ENCODE measurements around the gene MYO3A.

The MYO3A gene, protein sequence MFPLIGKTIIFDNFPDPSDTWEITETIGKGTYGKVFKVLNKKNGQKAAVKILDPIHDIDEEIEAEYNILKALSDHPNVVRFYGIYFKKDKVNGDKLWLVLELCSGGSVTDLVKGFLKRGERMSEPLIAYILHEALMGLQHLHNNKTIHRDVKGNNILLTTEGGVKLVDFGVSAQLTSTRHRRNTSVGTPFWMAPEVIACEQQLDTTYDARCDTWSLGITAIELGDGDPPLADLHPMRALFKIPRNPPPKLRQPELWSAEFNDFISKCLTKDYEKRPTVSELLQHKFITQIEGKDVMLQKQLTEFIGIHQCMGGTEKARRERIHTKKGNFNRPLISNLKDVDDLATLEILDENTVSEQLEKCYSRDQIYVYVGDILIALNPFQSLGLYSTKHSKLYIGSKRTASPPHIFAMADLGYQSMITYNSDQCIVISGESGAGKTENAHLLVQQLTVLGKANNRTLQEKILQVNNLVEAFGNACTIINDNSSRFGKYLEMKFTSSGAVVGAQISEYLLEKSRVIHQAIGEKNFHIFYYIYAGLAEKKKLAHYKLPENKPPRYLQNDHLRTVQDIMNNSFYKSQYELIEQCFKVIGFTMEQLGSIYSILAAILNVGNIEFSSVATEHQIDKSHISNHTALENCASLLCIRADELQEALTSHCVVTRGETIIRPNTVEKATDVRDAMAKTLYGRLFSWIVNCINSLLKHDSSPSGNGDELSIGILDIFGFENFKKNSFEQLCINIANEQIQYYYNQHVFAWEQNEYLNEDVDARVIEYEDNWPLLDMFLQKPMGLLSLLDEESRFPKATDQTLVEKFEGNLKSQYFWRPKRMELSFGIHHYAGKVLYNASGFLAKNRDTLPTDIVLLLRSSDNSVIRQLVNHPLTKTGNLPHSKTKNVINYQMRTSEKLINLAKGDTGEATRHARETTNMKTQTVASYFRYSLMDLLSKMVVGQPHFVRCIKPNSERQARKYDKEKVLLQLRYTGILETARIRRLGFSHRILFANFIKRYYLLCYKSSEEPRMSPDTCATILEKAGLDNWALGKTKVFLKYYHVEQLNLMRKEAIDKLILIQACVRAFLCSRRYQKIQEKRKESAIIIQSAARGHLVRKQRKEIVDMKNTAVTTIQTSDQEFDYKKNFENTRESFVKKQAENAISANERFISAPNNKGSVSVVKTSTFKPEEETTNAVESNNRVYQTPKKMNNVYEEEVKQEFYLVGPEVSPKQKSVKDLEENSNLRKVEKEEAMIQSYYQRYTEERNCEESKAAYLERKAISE (N-terminal part only)

DNA sequence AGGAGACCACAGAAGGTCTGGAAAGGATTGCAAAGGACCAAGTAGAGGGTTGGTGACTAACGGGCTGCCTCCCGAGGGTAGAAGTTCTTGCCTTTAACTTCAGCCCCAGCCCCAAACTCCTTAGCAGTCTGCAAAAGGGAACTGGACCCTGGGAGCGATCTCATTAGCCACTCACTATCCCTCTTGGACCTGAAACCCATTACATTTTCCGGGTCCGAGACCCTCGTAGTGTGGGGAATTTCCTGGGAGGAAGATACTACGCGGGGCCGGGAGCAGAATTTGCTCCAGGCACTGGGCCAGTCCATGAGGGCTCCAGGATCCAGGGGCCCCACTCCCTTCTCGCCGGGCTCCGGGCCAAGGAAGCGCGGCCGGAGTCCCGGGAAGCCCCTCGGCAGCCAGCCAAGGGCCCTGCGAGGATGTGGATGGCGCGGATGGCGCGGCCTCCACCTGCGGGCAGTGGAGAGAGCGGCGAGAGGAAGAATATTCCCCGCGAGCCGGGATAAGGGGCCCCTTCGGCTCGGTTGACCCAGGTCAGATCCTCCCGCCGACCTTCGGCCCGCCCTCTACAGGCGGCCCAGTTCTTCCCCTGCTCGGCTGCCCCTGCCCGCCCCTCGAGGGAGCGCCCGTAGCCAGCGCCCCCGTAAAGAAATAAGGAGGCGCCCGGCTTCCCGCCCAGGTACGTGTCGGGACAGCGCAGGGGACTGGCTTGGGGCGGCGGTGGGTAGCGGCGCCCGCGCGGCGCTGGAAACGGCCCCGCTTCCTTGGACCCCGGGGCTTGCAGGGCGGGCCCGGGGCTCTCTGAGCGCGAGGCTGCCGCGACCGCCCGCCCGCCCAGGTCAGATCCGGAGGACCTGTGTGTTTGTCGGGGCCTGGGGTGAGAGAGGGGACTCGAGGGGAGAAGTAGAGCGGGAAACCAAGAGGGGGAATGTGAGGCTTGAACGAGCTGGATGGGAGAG is at the start of gene MYO3A:
Gene MYO3A, plus strand, starts transcription at position 577 of the 956 bp plus-strand sequence. CDS start 17,882 bp downstream, outside the sequence.
- in situ Hi-C loops (cut with MboI; ENCODE audit: low sequenced_read_pairs), result no loop called here

DNA sequence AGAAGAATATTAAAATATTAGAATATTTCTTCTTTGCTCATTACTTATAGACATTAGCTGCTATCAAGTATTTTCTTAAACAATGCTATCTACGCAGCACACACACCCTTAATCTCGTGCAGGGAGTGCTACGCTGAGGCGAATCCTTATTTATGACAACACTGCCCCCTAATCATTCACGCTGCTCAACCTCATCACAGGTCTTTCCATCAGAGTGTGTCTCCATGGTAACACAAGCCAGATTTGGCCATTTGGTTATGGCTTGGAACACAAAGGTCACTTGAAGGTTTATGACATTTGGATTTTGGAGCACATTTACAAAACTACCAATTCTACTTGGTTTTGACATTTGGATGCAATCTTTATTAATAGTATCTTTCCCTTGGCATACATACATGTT is 45.4 kb upstream of the MYO3A start:
- in situ Hi-C loops (cut with MboI; ENCODE audit: low sequenced_read_pairs), result loop anchor here (25.0 kb wide), 1 partner anchor 674 kb away; no protein-coding TSS in a partner anchor

DNA sequence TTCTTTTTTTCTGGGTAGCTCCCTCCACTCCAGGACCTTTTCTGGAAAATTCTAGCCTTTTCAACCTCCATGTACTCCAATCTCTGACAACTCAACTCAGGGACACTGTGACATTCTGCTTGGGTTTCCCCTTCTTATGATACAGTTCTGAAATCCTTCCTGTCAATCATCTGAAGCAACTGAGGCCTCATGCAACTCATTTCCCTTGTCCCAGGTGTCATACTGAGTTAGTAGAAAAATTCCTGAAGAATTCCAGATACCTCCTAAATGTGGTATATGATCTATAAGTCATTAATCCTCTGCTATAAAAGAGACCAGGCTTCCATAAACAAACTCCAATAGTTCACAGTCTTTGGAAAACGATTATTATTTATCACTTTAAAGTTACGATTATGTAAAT is 43.0 kb upstream of the MYO3A start:
- in situ Hi-C loops (cut with MboI; ENCODE audit: low sequenced_read_pairs), result loop anchor here (25.0 kb wide), 1 partner anchor 671 kb away; no protein-coding TSS in a partner anchor

DNA sequence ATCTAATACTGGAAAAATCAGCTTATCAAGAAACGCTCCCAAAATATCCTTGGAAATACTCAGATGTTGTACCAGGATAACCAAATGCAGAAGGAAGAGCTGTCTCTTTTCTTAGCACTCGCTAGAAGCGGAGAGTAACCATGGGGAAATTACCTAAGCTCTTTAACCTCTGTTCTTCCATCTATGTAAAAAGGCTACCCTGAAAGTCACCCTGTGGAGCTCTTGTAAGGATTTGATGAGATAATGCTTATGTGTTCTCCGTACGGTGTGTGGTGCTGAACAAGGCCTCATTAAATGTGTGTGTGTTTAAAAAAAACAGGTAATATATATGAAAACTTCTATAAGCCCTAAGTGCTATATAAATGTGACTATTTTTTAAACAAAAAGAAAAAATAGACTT is 38.2 kb upstream of the MYO3A start:
- in situ Hi-C loops (cut with MboI; ENCODE audit: low sequenced_read_pairs), result loop anchor here (25.0 kb wide), 1 partner anchor 666 kb away; no protein-coding TSS in a partner anchor

DNA sequence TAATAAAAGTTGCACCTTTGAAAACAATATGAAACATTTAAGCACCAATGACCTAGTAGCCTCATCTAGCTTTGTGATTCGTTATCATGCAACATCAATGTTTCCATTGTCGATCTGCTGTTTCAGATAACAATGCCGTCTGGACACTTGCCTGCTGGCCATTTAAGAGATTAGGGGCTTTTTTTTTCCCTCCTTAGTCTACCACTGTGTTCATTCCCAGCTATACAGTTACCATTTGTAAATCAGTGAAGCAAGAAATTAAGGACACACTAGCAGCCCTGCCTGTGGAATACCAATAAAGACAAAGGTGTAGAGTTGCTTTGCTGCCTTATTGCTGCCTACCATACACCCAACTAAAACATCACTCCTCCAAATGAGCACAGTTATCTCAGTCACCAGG is 37.6 kb upstream of the MYO3A start:
- in situ Hi-C loops (cut with MboI; ENCODE audit: low sequenced_read_pairs), result loop anchor here (25.0 kb wide), 1 partner anchor 666 kb away; no protein-coding TSS in a partner anchor

DNA sequence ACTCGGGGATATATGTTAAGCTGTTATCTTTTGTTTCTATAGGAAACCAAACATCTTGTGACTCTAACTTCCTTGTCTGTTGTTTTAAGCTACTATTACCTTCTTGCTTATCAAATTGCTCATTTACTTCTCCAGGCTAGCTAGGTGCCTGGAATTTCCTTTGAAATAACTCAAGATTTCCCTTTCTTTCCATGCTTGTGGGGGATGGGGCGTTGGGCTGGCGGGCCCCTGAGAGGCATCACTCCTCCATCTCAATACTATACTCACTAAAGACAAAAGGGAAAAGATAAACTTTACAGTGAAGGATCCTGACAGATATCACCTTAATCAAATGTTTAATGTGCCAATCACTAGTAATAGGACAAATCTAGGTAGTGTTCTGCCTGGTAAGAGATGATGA is 34.7 kb upstream of the MYO3A start:
- in situ Hi-C loops (cut with MboI; ENCODE audit: low sequenced_read_pairs), result loop anchor here (25.0 kb wide), 1 partner anchor 663 kb away; no protein-coding TSS in a partner anchor

DNA sequence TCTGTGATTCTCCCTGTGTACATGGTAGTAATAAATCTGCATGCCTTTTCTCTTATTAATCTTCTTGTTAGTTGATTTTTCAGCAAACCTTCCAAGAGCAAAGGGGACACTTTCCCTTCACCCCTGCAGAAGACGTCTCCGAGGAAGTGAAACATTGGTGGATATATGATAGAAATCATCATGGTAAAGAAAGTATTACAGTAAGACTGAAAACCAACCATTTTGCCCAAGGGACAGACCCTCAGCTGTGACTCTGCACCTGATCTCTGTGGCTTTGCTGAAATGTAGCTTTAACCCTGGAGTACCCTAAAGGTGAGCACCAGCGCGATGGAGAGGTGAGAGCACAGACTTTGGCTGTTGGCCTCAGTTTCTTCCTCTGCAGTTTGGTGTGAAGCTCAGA is 32.8 kb upstream of the MYO3A start:
- in situ Hi-C loops (cut with MboI; ENCODE audit: low sequenced_read_pairs), result no loop called here

DNA sequence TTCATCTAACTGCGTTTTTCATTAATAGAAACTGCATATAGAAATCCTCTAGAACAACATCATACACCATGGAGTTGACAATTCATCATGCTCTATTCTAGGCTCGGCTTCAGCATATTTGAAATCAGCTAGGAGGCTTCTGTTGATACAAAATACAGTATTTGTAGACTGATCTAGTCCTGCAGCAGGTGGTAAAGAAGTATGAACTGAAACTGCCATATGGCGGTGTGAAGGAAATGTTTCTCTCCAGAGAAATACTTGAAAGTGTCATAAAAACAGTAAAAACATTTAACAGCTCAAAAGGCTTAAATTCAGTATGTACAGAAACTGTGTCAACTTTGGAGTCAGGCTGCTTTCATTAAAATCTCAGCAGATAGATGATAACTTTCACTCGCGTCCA is 32.0 kb upstream of the MYO3A start:
- in situ Hi-C loops (cut with MboI; ENCODE audit: low sequenced_read_pairs), result no loop called here

DNA sequence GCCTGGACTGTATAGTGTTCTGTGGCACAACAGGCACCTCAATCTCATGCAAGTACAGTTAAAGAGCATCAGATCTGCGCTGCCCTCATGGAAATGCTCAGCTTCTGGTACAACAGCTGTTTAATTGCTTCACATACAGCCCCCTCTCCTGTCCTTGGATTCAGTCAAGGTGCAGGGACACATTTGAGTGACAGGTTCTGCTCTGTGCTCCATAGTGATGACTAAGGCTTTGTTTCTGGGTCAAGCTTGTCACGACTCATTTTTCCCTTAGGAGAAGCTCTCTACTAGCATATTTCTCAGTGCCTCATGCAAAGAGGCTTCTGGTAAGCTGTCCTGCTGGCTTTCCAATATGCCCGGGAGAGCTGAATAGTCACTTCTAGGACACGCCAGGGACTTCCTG is 26.8 kb upstream of the MYO3A start:
- in situ Hi-C loops (cut with MboI; ENCODE audit: low sequenced_read_pairs), result no loop called here

DNA sequence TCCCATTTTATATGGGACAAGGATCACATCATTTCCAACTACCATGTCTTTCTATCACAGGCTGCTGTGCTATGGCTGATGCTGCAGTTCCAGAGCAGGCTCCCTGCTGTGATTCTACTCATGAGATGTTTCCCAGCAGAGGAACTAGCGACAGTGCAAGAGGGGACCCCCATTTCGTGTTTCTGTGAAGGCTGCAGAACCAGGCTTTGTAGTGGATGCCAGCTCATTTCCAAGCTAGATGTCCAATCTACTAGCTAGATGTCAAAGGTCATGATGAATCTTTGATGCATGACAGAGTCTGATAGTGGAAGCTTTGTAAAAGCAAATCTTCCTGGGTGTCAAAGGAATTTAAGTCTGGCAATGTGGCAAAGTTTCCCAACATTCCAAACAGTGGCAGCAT is 21.2 kb upstream of the MYO3A start:
- in situ Hi-C loops (cut with MboI; ENCODE audit: low sequenced_read_pairs), result no loop called here

DNA sequence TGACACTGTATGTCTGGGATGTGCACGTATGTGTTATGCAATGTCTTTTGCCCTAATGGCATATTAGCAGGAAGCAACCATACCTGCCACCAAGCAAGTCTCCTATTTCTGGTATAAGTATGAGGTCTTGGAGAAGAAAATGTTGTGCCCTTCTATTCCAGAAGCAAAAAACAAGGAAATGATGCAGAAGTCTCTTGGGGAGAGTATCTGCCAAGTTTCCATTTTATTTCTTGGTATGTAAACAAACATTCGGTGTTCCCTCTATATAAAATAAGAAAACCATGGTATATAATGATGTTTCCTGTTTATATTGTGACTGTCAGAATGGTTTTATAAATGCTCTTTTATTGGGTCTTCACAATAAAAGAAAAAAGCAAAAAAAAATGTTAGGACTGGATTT is 19.3 kb upstream of the MYO3A start:
- in situ Hi-C loops (cut with MboI; ENCODE audit: low sequenced_read_pairs), result no loop called here

DNA sequence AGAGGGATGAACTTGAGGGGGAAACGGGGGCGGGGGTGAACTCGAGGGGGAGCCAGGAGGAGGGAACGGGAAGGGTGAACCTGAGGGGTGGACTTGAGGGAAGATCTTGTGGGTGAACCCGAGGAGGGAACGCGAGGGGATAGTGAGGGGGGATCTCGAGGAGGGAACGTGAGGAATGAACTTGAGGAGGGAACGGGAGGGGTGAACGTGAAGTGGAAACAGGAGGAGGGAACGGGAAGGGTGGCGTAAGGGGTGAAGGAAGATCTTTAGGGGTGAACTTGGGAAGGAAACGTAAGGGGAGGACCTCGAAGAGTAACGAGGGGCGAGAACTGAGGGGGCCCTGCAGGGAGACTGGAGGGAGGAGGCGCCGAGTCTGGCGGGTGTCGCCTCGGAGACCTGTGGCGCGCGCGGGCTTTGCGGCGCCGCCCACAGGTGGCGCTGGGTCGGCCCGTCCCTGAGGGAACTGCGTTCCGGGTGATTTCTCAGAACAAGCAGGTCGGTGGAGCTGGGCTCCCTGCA is 651 bp downstream of the MYO3A start:
- in situ Hi-C loops (cut with MboI; ENCODE audit: low sequenced_read_pairs), result no loop called here

DNA sequence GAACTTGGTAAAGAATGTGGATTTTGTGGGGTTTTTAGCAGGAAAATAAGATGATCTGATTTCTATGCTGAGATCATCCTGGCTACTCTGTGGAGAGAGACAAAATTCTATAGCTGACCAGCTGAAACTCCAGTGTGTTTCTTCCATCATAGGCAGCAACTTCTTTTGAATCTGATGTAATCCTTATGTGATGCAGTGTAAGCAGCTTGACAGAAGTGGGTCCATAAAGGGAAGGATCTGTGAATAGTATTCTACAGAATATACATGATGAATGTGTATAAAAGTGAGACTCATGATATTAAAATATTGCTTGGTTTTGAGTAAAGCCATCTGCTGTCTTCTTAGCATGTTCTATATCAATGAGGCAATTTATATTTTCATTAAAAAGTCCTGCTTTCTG is 4.4 kb downstream of the MYO3A start:
- in situ Hi-C loops (cut with MboI; ENCODE audit: low sequenced_read_pairs), result no loop called here

DNA sequence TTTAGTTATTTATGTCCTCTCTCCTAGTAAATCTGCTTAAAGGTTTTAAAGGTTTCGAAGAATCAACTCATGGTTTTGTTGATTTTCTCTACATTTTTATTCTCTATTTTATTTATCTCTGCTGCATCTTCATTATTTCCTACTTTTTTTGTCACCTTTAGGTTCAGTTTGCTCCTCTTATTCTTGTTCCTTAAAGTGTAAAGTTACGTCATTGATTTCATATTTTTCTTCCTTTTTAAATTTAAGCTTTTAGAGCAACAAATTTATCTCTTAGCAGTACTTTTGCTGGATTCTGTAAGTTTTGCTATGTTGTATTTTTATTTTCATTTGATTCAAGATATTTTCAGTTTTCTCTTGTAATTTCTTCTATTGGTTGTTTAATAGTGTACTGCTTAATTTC is 10.7 kb downstream of the MYO3A start:
- in situ Hi-C loops (cut with MboI; ENCODE audit: low sequenced_read_pairs), result no loop called here

DNA sequence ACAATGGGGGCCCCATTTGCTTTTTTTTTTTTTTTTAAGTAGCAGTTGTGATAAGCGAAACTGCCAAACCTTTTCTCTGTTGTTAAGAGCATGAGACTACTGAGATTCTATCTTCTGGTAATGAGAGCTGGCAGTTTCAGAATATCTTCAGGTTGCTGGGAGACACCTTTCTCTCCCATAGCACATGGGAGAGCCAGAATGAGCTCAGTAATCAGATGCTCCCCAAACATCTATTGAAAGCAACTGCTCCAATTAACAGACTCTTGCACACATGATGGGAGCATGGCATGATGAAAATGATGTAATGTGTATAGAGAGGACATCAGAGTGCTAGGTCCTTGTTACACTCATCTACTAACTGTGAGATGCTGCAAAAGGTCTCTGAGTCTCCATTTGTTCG is 18.8 kb downstream of the MYO3A start:
- in situ Hi-C loops (cut with MboI; ENCODE audit: low sequenced_read_pairs), result no loop called here

DNA sequence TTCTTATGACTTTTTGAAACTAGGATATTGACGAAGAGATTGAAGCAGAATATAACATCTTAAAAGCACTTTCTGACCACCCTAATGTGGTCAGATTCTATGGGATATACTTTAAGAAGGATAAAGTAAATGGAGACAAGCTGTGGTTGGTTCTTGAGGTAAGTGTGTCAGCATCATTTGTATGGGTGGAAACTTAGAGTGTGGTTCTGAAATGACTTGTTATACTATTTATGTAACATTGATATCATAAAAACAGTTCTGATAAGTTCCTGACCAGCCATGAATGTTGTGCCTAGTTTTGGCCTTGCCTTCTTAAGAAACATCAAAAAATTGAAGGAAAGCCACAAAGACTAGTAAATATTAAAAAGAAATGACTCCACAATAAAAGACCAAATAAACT is 20.8 kb downstream of the MYO3A start:
- in situ Hi-C loops (cut with MboI; ENCODE audit: low sequenced_read_pairs), result no loop called here

DNA sequence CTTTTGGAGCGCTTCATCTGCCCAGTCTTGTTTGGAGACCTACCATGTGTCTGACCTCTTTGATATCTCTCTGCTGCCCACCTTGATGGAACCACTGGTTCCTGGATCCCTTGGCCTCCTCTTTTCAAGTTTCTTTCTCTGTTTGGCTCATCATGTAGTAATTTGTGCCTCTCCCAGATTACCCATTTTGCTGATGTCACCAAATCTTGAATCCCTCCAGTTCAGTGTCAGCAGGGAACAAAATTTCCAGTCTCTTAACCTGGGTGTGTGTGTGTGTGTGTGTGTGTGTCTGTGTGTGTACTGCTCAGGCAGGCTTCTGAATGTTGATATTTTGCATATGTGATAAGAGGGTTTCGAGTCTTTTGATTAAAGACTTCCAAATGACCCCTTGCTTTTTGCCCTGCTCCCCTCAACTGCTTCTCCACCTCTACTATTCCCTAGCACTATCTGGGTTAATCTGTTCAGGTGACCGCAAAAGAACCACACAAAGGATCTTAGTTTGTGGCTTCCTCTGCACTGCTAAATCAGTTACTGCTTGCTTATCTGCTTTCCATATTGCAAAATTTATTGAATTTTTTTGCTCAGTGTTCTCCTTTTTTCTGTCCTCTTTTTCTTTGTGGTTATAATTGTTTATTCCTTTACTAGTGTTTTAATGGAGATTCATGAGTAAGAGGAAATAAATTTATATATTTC is 25.7 kb downstream of the MYO3A start:
- in situ Hi-C loops (cut with MboI; ENCODE audit: low sequenced_read_pairs), result no loop called here

DNA sequence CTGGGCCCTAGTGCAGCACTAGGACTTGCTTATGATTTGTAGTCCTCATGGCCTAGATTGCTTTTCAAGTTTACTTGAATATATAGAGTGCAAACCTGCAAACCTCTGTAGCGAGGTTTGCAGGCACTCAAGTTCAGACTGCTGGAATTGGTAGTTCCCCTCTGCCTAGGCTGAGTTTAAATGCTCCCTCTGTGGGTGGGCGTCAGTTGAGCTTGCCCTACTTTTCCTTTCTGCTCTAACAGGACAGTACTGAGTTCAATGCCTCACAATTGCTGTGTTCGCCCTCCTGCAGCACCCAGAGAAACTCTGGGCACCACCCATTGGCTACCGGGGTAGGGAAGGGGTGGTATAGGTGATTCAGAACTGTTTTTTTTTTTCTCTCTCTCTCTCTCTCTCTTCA is 31.6 kb downstream of the MYO3A start:
- in situ Hi-C loops (cut with MboI; ENCODE audit: low sequenced_read_pairs), result no loop called here

DNA sequence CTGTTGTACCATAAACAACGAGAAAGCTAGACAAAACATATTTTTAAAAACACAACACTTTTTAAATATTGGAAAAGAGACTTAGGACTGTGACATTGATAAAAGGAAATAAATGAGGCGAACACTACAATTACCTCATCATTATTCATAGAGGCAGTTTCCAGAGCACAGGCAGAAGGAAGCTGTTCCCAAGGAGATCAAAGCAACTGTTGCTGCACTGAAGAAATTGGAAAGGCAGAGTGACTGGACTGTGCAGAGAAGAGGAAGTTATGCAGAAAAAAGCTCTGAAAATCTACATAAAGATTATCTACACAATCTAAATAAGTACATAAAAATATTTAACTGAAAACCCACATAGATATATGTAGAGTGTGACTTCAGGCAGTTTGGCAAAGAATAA is 32.8 kb downstream of the MYO3A start:
- in situ Hi-C loops (cut with MboI; ENCODE audit: low sequenced_read_pairs), result no loop called here
